Stimulated activated CD4-positive, alpha-beta T cell treated with anti-CD3 and anti-CD28 coated beads, Interleukin-4, amount 100 ng/mL, for 48 hours (primary cell): ENCODE results near the gene SNAP29.
"Not testable (repeated sequence)": the region's sequence is repeated elsewhere in the genome, so short reads cannot be mapped to it uniquely, and the experiment has no call there.

Experiments
- DNase-seq, 2 donors: peaks; one replicate each; pipeline ENCODE4 v3.0.0-alpha.2; 2020; ENCODE audit warnings: low read depth in 2 of 2

The SNAP29 gene

GRCh38 chr22:20930435-20930834, 71.6 kb downstream of the SNAP29 start:
- DNase-seq: not testable (repeated sequence)

- no peak for DNase-seq
Measured at GRCh38 chr22:20931126-20931654, 72.4 kb downstream of the SNAP29 start.

GRCh38 chr22:20933910-20934309, 75.1 kb downstream of the SNAP29 start:
- no peak for DNase-seq

DNA sequence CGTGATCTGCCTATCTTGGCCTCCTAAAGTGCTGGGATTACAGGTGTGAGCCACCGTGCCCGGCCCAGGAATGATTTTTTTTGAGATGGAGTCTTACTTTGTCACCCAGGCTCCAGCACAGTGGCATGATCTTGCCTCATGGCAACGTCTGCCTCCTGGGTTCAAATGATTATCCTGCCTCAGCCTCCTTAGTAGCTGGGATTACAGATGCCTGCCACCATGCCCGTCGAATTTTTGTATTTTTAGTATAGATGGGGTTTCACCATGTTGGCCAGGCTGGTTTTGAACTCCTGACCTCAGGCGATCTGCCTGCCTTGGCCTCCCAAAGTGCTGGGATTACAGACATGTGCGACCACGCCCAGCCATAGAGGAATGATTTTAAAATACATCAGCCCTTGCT, 76.2 kb downstream of the SNAP29 start:
- not testable (repeated sequence) for DNase-seq

- not testable (repeated sequence) for DNase-seq
Measured at GRCh38 chr22:20935780-20936539, 77.2 kb downstream of the SNAP29 start.

DNA sequence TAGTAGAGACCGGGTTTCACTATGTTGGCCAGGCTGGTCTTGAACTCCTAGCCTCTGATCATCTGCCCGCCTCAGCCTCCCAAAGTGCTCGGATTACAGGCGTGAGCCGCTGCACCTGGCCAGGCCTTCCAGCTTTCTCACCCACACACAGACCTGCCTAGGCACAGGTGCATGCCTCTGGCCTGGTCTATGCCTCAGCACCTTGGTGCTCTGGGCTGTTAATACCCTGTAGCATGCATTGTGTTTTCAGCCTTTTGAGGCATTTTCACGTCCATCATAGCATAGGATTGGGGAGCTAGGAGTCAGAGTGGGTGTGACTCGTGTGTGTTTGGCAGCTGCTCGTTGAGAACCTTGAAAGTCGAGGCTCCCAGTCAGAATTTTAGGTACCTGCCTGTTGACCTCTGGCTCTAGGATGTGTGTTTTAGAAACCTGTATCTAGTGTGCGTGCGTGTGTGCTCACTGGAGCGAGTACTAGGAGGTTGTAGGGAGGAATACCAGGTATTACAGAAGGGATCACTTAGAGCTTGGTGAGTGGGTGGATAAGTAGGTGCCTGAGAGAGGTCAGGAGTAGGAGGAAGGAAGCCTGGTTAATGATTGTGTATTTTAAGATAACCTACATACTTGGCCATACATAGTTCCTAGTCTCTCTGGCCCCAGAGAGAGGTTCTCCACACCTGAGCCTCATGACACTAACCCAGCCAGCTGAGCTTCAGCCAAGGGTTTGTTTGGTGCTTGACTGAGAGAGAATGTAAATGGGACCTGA, 78.4 kb downstream of the SNAP29 start:
- no peak for DNase-seq

- DNase-seq: no peak
Measured at GRCh38 chr22:20937794-20938671, 79.2 kb downstream of the SNAP29 start.

- DNase-seq: not testable (repeated sequence)
Measured at GRCh38 chr22:20939457-20940185, 80.8 kb downstream of the SNAP29 start.

- DNase-seq: no peak
Measured at GRCh38 chr22:20940186-20940651, 81.4 kb downstream of the SNAP29 start.
